Sigmoid colon (tissue), 4 donors: ENCODE data around the gene PPDPF.

Source experiments
- EP300 ChIP-seq, 4 donors: sonication (generic); formaldehyde crosslinking; IDR thresholded peaks; one replicate each; pipeline ENCODE4 v1.6.1; 2017; ENCODE audit warnings: antibody characterized with exemption in 4 of 4
- POLR2A ChIP-seq, 2 donors: fragments of 450-650 bp; IDR thresholded peaks; one replicate each; pipeline ENCODE4 v1.6.1; 2016; ENCODE audit warnings: antibody characterized with exemption in 2 of 2, mild to moderate bottlenecking in 2 of 2, moderate library complexity in 2 of 2
- POLR2AphosphoS5 ChIP-seq, 4 donors: sonication (generic); formaldehyde crosslinking; IDR thresholded peaks; one replicate each; pipeline ENCODE4 v1.6.1; 2017; ENCODE audit warnings: antibody characterized with exemption in 4 of 4
- TF ChIP-seq, protein P1 (sequence below), 4 experiments: fragments of 450-650 bp in 3 of 4; fragments of 200-600 bp in 1 of 4; IDR thresholded peaks; one replicate each; pipeline ENCODE4 v1.5.1; 2016 to 2019; ENCODE audit warnings: antibody characterized with exemption in 4 of 4, mild to moderate bottlenecking in 3 of 4, moderate library complexity in 2 of 4

DNA sequence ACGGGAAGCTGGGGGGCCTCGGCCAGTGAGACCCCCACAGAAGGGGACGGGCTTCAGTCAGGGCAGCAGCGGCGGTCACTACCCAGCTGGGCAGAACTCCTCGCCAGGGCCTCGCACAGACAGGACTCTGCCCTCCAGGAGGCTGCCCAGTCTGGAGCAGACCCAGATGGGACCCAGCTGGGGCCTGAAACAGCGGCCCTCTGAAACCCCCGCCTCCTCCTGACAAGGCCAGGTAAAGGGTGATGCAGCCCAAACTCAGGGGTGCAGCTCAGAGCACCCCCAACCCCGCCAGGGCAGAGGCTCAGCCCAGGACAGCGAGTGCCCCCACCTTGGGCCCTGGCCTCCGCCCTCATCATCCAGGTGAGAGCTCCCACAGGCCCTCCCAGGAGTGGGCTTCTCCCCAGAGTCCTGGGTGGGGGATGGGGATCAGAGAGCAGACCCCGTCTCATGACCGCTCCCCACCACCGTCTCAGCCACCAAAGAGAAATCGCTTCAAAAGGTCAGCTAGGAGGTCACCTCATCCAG, 23.9 kb upstream of the PPDPF start:
- TF ChIP-seq, protein P1, sequence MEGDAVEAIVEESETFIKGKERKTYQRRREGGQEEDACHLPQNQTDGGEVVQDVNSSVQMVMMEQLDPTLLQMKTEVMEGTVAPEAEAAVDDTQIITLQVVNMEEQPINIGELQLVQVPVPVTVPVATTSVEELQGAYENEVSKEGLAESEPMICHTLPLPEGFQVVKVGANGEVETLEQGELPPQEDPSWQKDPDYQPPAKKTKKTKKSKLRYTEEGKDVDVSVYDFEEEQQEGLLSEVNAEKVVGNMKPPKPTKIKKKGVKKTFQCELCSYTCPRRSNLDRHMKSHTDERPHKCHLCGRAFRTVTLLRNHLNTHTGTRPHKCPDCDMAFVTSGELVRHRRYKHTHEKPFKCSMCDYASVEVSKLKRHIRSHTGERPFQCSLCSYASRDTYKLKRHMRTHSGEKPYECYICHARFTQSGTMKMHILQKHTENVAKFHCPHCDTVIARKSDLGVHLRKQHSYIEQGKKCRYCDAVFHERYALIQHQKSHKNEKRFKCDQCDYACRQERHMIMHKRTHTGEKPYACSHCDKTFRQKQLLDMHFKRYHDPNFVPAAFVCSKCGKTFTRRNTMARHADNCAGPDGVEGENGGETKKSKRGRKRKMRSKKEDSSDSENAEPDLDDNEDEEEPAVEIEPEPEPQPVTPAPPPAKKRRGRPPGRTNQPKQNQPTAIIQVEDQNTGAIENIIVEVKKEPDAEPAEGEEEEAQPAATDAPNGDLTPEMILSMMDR (IDR thresholded peaks at IDR 0.05), result no peak
- TF ChIP-seq EP300 (IDR thresholded peaks at IDR 0.05) (no peak), POLR2A (IDR thresholded peaks at IDR 0.05) (no peak), POLR2AphosphoS5 (IDR thresholded peaks at IDR 0.05) (no peak)
